GM12891 (cell line): ENCODE data around the gene TIPARP.

Source experiments
- PAX5 ChIP-seq: IDR thresholded peaks from 2 replicates; pipeline ENCODE4 v1.6.1; 2011; ENCODE audit warnings: low read length, moderate library complexity, mild to moderate bottlenecking; ENCODE audit not compliant: insufficient read depth, severe bottlenecking
- POLR2A ChIP-seq: IDR thresholded peaks from 2 replicates; pipeline ENCODE4 v1.6.1; 2011; ENCODE audit warnings: low read depth, low read length, control low read depth
- POLR2AphosphoS5 ChIP-seq: IDR thresholded peaks from 2 replicates; pipeline ENCODE4 v1.6.1; 2011; ENCODE audit warnings: low read depth, low read length, control low read depth
- TAF1 ChIP-seq: IDR thresholded peaks from 2 replicates; pipeline ENCODE4 v1.6.1; 2011; ENCODE audit warnings: low read depth, low read length, control low read depth

- TF ChIP-seq POLR2A (no peak), TAF1 (no peak), POLR2AphosphoS5 (no peak), PAX5 (no peak)
Measured at GRCh38 chr3:156739976-156740375, 65.6 kb downstream of the TIPARP start.
